HG03460 (cell line): ENCODE results near the gene TM4SF4.

Source experiments
- ATAC-seq: cut with Tn5 transposase; IDR thresholded peaks from one replicate; pipeline ENCODE4 v1.9.1; 2021; ENCODE audit not compliant: unreplicated experiment

Gene TM4SF4

DNA sequence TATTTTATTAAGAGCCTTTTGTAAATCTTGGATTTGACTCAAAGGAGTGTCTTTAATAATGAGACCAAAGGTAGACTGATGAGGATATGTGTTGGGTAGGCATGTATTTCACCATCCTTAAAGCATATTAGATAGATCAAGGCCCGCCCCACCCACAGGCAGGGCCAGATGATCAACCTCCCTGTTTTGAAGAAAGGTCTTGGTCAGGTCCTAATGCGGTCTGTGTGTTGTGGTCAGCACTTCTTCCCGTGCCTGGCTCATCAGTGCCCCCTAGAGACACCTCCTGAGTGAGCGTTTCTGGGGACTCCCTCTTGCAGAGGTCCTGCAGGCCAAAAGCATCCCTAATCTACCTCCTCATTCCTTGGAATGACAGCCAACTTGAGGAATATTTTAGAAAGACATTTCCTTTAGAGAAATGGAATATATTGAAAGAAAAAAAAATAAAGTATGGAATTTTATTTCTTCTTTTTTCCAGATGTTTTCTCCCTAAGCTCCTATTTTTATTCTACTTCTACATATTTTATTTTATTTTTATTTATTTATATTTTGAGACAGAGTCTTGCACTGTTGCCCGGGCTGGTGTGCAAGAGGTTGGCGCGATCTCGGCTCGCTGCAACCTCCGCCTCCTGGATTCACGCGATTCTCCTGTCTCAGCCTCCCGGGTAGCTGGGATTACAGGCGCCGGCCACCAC is 6.0 kb downstream of the TM4SF4 start:
- peak; percentile 97 for ATAC-seq

DNA sequence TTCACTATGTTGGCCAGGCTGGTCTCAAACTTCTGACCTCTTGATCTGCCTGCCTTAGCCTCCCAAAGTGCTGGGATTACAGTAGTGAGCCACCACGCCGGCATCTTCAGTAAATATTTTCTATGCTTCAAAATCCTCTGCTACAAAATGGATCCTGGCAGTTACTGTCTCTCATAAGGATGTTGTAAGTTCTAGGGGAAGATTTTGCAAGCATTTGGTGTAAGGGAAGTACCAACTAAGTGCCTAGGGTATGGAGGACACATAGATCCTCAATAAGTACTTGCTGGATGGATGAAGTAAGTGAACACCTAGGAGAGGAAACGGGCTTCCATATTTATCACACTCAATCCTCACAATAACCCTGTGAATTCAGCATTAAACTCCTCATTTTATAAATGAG is 6.6 kb downstream of the TM4SF4 start:
- no peak for ATAC-seq

DNA sequence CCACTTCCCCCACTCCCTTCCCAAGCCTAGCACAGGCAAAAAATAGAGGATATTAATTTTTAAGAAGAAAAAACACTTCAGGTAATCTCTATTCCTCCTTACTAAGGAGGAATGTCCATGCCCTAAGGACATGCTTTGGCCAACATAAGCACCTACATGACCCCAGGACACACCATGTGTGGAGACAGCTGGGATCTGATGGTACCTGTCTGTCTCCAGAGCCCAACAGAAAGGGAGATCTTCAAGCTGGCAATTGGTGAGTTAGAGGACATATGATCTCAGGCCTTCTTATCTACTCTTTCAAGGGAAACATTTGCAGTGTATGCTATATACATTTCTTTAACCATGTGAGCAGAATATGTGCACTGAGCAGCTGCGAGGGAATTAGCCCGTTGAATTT is 7.0 kb downstream of the TM4SF4 start:
- ATAC-seq = no peak

DNA sequence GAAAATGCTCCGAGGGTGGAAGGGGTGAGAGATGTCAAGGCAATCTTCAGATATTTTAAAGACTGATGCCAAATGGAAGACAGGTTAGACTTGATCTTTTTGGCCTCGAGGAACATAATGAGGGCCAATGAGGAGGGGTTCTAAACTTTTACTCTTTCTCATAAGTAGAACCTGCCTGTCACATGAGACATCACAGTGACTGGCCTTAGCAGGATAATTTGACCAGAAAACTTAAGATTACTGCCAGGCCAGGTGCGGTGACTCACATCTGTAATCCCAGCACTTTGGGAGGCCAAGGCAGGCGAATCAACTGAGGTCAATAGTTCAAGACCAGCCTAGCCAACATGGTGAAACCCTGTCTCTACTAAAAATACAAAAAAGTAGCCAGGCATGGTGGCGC is 12.2 kb downstream of the TM4SF4 start:
- no peak for ATAC-seq

DNA sequence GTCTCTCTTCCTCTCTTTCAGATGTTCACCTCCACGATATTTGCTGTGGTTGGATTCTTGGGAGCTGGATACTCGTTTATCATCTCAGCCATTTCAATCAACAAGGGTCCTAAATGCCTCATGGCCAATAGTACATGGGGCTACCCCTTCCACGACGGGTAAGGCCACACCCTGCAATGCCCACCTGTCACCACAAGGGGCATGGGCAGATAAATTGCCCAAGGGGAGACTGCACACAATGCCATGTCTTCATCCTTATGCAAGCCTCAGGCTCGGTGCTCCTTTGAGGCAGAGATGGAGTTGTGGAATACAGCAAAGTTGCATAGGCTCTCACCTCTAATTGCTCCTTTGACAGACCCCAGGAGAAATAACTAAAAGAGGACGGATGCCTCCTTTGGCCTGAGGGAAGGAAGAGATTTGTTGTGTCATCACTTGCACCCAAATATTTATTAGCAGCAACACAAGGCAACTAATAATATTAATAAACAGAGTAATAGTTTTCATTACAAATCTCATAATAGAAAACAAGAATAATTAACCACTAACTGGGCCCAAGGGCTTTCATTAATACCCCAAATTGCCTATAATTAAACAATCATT is 13.2 kb downstream of the TM4SF4 start:
- ATAC-seq = no peak

DNA sequence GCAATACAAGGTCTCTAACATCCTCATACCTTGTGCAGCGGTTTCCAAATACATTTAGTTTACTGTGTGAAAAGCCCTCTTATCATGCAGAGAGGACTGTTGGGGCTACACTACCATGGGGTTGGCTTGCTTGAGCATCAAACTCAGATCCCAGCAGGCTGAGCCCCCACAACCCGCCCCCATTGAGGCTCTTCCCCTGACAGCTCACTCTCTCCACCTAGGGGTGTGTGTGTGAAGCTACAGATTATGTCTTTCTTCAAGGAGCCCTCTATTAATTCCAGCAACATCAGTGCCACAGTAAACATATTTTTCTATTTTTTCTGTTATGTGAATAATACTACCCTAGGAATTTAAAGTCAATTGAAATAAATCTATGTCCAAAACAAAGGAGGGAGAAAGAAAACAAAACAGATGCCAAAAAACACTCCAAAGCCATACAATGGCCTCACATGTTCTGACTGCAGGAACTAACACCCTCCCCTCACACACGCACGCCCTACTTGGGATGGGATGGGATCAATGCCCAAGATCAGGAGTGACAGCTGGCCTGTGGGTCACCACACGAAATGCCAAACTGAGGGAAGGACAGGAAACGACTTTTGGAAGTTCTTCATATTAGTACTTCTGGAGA is 14.7 kb downstream of the TM4SF4 start:
- ATAC-seq = no peak

DNA sequence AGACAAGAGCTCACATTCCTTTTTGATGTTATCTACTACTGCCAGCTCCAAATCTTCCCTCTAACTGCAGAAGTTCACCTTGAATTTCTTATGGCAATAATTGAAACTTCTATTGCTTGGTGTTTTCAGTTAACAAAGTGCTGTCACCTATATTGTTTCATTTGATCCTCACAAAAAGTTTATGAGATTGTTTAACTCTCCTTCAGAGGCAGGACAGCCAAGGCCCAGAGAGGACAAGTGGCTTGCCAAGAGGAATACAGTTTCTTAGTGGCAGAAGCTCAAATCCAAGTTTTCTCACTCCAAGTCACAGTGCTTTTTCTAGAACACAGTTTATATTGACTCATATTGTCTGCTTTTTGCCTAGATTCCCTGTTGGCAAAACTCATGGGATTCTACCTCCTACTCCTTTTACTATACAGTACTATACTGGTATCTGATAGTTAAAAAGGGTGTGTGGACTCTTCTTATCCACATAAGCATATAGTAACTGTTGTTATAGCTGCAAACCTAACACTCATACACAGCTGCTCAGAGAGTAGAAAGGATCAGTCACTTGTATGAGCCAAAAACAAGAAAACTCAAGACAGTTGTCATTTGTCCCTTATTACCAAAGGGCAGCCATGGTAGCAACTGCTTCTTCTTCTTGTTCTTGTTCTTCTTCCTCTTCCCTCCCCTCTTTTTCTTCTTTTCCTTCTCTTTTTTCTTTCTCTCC is 15.9 kb downstream of the TM4SF4 start:
- ATAC-seq = no peak

DNA sequence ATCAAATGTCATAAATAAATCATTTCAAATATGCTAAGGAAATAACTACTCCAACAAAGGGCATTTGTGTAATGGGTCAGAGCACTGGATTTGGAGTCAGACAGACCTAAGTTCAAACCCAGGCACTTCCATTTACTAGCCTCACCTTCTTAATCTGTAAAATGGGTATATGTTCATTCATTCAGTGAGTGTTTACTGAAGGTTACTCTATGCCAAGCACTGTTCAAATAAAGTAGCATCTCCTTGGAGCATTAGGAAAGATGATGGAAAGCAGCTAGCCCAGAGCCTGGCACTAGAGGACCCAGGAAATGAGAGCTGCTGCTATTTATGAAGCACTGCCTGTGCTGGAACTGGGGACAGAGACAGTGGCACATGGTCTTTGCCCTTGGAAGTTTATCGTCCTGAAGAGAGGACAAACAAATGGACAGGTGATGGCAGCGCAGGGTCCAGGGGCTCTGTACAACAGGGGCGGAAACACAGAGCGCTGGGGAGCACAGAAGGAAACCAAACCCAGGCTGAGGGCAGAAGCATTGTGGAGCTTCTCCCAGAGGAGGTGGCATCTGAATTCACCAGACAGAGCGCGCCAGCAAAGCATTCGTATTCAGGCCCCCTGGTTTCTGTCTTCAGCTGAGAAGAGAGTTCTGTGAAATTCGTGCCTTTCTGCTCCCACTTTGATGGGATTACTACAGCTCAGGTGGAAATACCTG is 19.0 kb downstream of the TM4SF4 start:
- no peak for ATAC-seq

DNA sequence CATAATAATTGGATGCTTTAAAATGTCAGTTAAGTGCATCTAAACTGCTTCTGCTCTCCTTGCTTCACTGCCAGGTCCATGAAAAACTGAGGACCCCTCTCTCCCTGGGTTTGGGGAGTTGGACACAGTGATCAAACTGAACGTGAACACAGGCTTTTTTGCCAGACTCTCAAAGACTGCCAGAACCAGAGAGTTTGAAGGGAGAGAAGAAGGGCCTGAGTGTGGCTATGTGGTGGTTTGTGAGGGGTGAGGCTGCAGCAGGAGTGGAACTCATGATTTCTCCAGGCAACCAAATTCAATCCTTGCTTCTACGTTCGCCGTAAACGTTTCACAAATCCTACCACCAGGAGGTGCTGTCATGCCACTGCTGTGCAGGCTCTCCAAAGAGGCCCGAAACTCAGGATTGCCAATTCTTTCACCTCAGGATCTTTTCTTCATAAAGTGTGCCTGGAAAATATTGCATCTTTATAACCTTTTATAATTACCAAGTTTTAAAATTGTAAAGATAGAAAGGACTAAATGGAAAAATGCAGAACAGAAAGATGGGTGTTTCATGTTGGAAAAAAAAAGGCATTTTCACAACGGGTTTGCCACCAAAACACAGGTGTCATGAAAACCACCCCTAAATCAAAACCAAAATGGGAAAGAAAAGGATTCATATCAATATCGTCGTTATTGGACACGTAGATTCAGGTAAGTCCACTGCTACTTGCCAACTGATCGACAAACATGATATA is 19.7 kb downstream of the TM4SF4 start:
- no peak for ATAC-seq

DNA sequence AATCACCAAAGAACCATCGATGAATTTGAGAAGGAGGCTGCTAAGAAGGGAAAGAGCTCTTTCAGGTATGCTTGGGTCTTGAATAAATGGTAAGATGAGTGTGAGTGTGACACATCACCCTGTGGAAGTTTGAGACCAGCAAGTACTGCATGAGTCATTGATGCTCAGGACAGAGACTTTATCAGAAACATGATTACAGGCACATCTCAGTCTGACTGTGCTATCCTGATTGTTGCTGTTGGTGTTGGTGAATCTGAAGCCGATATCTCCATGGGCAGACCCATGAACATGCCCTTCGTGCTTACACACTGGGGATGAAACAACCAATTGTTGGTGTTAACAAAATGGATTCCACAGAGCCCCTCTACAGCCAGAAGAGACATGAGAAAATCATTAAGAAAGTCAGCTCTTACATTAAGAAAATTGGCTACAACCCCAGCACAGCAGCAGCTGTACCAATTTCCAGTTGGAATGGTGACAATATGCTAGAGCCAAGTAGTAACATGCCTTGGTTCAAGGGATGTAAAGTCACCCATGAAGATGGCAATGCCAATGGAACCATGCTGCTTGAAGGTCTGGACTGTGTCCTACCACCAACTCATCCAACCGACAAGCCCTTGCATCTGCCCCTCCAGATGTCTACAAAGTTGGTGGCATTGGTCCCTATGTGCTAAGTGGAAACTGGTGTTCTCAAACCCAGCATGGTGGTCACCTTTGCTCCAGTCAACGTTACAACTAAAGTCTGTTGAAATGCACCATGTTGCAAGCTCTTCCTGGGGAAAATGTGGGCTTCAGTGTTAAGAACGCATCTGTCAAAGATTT is 20.5 kb downstream of the TM4SF4 start:
- no peak for ATAC-seq

DNA sequence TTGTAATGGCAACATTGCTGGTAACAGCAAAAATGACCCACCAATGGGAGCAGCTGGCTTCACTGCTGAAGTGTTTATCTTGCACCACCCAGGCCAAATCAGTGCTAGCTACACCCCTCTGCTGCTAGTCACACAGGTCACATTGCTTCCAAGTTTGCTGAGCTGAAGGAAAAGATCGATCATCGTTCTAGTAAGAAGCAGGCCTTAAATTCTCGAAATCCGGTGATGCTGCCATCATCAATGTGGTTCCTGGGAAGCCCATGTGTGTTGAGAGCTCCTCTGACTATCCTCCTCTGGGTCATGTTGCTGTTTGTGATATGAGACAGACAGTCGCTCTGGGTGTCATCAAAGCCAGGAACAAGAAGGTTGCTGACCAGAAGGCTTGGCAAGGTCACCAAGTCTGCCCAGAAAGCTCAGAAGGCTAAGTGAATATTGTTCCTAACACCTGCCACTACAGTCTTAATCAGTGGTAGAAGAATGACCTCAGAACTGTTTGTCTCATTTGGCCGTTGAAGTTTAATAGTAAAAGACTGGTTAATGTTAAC is 21.2 kb downstream of the TM4SF4 start:
- no peak for ATAC-seq

DNA sequence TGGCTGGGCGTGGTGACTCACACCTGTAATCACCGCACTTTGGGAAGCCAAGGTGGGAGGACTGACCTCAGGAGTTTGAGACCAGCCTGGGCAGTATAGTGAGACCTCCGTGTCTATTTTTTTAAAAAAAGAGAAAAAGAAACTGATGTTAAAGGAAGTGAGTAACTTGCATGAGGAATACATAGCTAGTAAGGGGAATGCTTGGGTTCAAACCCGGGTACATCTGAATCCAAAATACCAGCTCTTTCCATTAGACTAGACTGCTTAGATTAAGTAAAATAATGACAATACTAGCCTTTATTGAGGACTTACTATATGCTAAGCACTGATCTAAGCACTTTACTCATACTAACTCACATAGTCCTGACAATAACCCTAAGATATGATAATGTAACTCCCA is 22.4 kb downstream of the TM4SF4 start:
- no peak for ATAC-seq

DNA sequence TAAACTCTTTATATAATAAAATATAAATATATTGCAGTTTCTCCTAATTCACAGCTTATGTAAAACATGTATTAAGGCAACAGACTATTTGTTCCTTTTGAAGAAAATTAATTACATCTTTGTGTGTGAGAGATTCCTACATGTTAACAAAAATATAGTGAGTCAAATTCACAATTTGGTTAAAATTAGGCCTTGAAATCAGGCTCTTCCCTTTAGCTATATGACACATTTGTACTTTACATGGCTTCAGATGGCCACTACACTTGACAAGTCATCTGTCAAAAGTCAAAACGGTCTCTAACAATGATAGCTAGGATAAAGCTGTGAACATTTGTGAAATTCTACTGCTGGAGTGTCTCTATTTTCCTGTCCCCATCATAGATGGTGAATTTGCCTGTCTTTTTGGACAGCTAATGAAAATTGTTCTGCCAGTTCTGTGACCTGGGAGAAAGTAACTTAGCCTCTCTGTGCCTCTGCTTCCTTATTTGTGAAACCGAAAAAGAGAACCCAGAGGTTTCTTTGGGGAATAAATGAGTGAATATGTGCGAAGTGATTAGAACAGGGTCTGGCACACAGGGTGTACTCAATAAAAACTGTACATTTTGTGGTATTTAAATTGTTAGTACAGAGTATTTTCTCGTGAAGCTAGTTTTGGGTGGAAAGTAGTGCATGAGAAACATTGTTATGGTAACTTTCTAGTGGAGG is 23.6 kb downstream of the TM4SF4 start:
- ATAC-seq = no peak

DNA sequence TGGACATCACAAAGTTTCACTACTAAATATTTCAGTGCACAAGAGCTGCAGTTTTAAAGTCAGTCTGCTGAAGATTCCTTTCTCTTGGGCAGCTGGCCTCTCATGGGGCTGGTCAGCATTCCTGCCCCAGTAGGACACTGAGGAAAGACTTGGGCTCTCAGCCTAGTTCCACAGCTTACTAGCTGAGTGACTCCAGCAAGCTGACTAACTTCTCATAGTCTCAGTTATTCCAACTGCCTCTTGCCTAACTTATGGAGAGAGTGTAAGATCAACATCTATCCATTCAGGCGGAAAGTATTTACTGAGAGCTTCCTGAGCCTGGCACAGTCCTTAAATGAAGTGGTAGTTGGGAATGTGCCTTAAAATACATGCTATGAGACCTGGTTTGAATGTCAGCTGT is 27.0 kb downstream of the TM4SF4 start:
- ATAC-seq = no peak

DNA sequence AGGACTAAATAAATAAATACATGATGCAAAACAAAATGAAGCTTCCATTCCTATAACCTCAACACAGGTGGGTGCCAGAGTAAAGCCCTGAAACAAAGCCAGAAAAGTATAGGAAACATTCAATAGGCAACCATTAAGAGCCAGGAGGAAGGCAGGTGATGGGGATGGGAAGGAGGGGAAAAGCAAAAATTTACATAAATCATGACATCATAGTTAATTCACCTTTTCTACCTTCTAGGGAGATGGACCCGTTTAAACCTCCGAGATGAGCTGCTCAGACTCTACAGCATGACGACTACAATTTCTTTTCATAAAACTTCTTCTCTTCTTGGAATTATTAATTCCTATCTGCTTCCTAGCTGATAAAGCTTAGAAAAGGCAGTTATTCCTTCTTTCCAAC is 27.9 kb downstream of the TM4SF4 start:
- no peak for ATAC-seq

DNA sequence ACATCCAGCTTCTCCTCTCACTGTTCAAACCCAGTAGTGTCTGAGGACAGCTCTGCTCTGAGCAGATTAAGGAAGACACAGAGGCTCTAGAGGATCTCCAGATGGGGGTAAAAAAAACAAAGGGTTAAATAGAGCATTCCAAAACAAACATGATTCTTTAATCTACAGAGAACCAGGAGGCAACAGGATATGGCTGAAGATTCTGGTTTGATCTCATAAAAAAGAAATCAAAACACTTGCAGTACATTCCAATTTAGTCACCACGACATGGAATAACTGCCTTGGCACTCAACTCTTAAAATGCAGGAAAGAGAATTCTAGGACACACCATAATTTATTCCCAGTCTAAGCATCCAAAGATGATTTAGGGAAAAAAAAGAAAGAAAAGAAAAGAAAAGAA is 32.0 kb downstream of the TM4SF4 start:
- no peak for ATAC-seq

DNA sequence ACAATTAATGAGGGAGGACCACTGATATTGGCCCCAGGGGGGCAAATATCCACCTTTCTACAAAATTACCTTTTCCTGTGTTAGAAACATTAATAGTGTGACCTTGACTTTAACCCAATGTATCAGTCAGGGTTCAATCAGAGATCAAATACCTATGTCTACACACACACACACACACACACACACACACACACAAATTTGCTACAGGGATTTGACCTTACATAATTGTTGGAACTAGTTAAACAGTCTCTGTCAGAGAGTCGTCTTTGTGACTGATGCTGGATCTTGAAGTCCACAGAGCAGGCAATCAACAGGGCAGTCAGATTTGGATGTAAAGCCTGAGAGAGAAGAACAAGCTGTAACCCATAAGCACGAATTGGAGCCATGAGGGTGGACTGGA is 32.5 kb downstream of the TM4SF4 start:
- ATAC-seq = no peak

DNA sequence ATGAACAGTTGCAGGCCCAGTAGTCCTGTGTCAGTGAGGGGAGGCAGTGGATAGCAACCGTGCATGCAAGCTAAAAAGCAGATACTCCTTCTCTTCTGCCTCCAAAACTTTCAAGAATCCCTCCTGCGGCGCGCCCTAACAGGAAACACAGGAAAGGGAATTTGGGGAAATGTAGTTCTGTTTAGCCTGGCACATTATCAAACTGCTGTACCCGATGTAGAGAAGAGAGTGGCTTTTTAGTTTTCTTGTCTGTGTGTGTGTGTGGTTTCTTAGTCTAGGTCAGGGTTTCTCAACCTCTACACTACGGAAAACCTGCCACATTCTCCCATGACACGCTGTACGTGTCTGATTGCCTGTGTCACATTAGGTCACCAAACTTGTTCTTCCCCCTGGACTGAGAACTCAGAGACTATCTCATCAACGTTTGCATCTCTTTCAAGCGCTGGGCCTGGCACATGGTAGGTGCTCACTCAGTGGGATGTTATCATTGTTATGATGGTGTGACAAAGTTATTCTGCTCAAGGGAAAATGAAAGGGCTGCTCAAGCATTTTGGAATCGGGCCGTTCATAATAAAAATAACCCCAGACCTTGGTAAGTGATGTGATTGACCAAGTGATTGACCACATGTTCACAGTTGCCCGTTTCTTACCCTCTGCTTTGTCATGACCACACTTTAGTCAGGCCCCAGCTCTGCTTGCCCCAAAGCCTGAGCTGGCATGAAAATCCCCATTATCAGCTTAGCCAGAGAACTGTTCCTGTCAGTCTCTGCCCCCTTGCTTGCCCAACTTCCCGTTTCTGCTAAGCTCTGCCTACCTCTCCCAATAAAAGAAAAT is 33.2 kb downstream of the TM4SF4 start:
- peak; percentile 62 for ATAC-seq
